GM12872 (cell line): ENCODE measurements around the gene DYNLRB2.

Experiments
- CTCF ChIP-seq: IDR thresholded peaks from 3 replicates; pipeline ENCODE4 v1.5.1; 2011; ENCODE audit warnings: low read depth, mild to moderate bottlenecking, low read length, moderate library complexity; ENCODE audit not compliant: insufficient read depth

The DYNLRB2 gene

GRCh38 chr16:80546249-80546648, 5.5 kb downstream of the DYNLRB2 start:
- no peak for TF ChIP-seq CTCF

GRCh38 chr16:80547145-80547544, 6.4 kb downstream of the DYNLRB2 start:
- TF ChIP-seq CTCF, result no peak

- no peak for TF ChIP-seq CTCF
Measured at GRCh38 chr16:80552277-80552676, 11.5 kb downstream of the DYNLRB2 start.

GRCh38 chr16:80554033-80554432, 13.2 kb downstream of the DYNLRB2 start:
- TF ChIP-seq CTCF, result no peak

- TF ChIP-seq CTCF, result no peak
Measured at GRCh38 chr16:80556481-80556880, 15.7 kb downstream of the DYNLRB2 start.

GRCh38 chr16:80557037-80557436, 16.2 kb downstream of the DYNLRB2 start:
- TF ChIP-seq CTCF, result no peak

- no peak for TF ChIP-seq CTCF
Measured at GRCh38 chr16:80559369-80559768, 18.6 kb downstream of the DYNLRB2 start.

- TF ChIP-seq CTCF, result no peak
Measured at GRCh38 chr16:80563066-80563465, 22.3 kb downstream of the DYNLRB2 start.
